K562 (cell line): Measurements from ENCODE around the gene TMED4. TPM values are rescaled to one million over a fixed set of nuclear protein-coding genes. Genes with fewer than 3 reads are reported as not detected.

ENCODE experiments used
- CBX5 ChIP-seq: IDR thresholded peaks from 2 replicates; pipeline ENCODE4 v1.6.1; 2014; ENCODE audit warnings: low read depth, borderline replicate concordance
- DPF2 ChIP-seq: fragments of 450-650 bp; IDR thresholded peaks from 2 replicates; pipeline ENCODE4 v1.6.1; 2016
- EGR1 ChIP-seq: fragments of 450-650 bp; conservative IDR thresholded peaks from 2 replicates; pipeline ENCODE4 v1.6.1; 2017; ENCODE audit warnings: mild to moderate bottlenecking
- GABPB2 ChIP-seq: fragments of 250-450 bp; sonication (Bioruptor Pico); conservative IDR thresholded peaks from 2 replicates; pipeline ENCODE4 v1.5.1; 2021; ENCODE audit warnings: mild to moderate bottlenecking
- HCFC1 ChIP-seq: IDR thresholded peaks from 2 replicates; pipeline ENCODE4 v1.6.1; 2012; ENCODE audit warnings: low read depth, low read length, improper control_type of control experiment
- HLTF ChIP-seq: fragments of 450-650 bp; IDR thresholded peaks from 2 replicates; pipeline ENCODE4 v1.6.1; 2016
- KLF1 ChIP-seq: fragments of 450-650 bp; IDR thresholded peaks from 2 replicates; pipeline ENCODE4 v1.6.1; 2016; ENCODE audit warnings: missing genetic modification characterization, missing compliant biosample characterization
- MAZ ChIP-seq, 2 experiments: fragments of 450-650 bp in 1 of 2; sonication (generic) in 1 of 2; formaldehyde crosslinking; IDR thresholded peaks in 1 of 2; conservative IDR thresholded peaks in 1 of 2; 2 replicates each; pipeline versions ENCODE4 v1.4.0 to v1.5.0; 2020; ENCODE audit warnings: mild to moderate bottlenecking in 1 of 2, missing genetic modification reagents in 1 of 2
- MCM2 ChIP-seq: fragments of 450-650 bp; IDR thresholded peaks from 2 replicates; pipeline ENCODE4 v1.6.1; 2017; ENCODE audit warnings: low read depth, mild to moderate bottlenecking
- NCOA1 ChIP-seq: fragments of 450-650 bp; IDR thresholded peaks from 2 replicates; pipeline ENCODE4 v1.6.1; 2016; ENCODE audit warnings: low read depth
- NR2C2 ChIP-seq, 2 experiments: fragments of 200-800 bp in 1 of 2; sonication (Bioruptor generic) in 1 of 2; sonication (generic) in 1 of 2; formaldehyde crosslinking in 1 of 2; IDR thresholded peaks; 2 replicates each; pipeline versions ENCODE4 v1.6.1 to v1.8.0; 2016 to 2022; ENCODE audit warnings: mild to moderate bottlenecking in 1 of 2, missing compliant biosample characterization in 1 of 2, missing genetic modification characterization in 1 of 2, missing genetic modification reagents in 1 of 2
- POLR2A ChIP-seq: fragments of 450-650 bp; conservative IDR thresholded peaks from 2 replicates; pipeline ENCODE4 v1.6.1; 2016
- RBM14 ChIP-seq: fragments of 200-400 bp; formaldehyde crosslinking; IDR thresholded peaks from 2 replicates; pipeline ENCODE4 v1.6.1; 2018; ENCODE audit warnings: low read depth, mild to moderate bottlenecking, low read length, moderate library complexity, borderline replicate concordance; ENCODE audit not compliant: insufficient read depth
- STAG1 ChIP-seq: sonication (generic); formaldehyde crosslinking; IDR thresholded peaks from 2 replicates; pipeline ENCODE4 v1.5.0; 2020; ENCODE audit warnings: missing genetic modification reagents, borderline replicate concordance
- U2AF2 ChIP-seq: fragments of 200-400 bp; formaldehyde crosslinking; optimal IDR thresholded peaks from 2 replicates; pipeline ENCODE3; 2017; ENCODE audit warnings: low read depth, mild to moderate bottlenecking, low read length
- ZNF212 ChIP-seq: fragments of 450-650 bp; formaldehyde crosslinking; IDR thresholded peaks from 2 replicates; pipeline ENCODE4 v1.4.0; 2020; ENCODE audit warnings: mild to moderate bottlenecking
- ZNF3 ChIP-seq: fragments of 250-450 bp; sonication (Bioruptor Pico); IDR thresholded peaks from 2 replicates; pipeline ENCODE4 v1.5.0; 2021; ENCODE audit warnings: mild to moderate bottlenecking, moderate library complexity
- polyA plus RNA-seq, 8 experiments: library from polyadenylated mRNA; depleted of rRNA in 4 of 8; stranded (reverse) in 5 of 8; unstranded in 3 of 8; fragments of >200 nt; fragmentation: Nextera tagmentation in 2 of 8; fragmentation: Illumina TruSeq in 1 of 8; extraction: Ambion mirVana in 2 of 8; extraction: Trizol in 1 of 8; gene quantifications; 2 replicates each; pipeline versions ENCODE4 v1.2.1 to v1.2.3, GENCODE V29; 2011 to 2014; ENCODE audit warnings: inconsistent platforms in 1 of 8, missing spikeins in 1 of 8
- total RNA-seq, 7 experiments: library from RNA; depleted of rRNA in 6 of 7; stranded (reverse); fragments of >200 nt in 6 of 7; fragmentation: Illumina TruSeq in 2 of 7; extraction: Trizol in 2 of 7; gene quantifications; 2 replicates each; pipeline versions ENCODE4 v1.2.1 to v1.2.3, GENCODE V29; 2011 to 2021; ENCODE audit warnings: low replicate concordance in 1 of 7
- TF ChIP-seq, protein P1 (sequence below): fragments of 450-650 bp; formaldehyde crosslinking; IDR thresholded peaks from 2 replicates; pipeline ENCODE4 v1.4.0; 2020; ENCODE audit warnings: mild to moderate bottlenecking
- TF ChIP-seq, protein P2 (sequence below): fragments of 450-650 bp; IDR thresholded peaks from 2 replicates; pipeline ENCODE4 v1.6.1; 2018; ENCODE audit not compliant: partially characterized antibody
- TF ChIP-seq, protein P3 (sequence below): fragments of 250-450 bp; sonication (Bioruptor Pico); IDR thresholded peaks from 2 replicates; pipeline ENCODE4 v1.8.0; 2022; ENCODE audit warnings: moderate library complexity, mild to moderate bottlenecking, inconsistent platforms

TMED4 gene
- total and polyA plus RNA-seq, 9 of the 15 experiments (the other 6 are each of a cell fraction or from before 2014, with no cell fraction given) = 20.3 to 64.0 (median 42.1) TPM

DNA sequence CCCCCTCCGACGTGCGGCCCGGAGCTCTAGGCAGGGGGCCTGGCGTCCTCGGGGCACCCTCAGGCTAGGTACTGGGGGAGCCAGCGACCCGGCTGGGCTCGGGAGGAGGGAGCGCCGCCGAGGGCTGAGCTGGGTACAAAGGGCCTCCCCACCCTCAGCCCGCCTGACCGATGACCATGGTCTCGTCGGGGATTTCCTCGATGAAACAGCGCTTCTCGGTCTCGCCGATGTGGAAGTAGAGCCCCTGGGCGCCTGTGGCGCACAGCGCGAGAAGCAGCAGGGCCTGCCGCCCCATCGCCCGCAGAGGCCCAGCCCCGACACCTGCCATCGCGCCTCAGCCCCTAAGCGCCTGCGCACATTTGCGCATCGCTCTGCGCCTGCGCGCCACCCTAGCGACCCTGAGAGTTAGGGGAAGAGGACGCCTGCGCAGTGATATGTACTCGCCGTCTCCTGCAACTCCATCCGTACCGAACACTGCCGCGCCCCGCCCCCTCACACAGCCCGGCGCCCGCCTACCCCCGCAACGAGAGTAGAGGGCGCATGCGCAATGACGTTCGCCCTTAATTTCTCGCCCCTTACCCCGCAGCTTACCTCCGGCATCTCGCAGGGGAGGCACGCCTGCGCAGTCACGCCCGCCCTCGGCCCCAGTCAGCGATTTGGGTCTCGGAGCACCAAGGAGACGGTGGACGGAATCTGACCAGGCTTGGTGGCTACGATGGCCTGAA lies at the start of gene TMED4 (continued):
- TF ChIP-seq DPF2 (no peak), STAG1 (no peak), CBX5 (no peak), POLR2A (peak; percentile 90), HLTF (no peak), KLF1 (tag) (no peak), NCOA1 (no peak), MAZ (CRISPR knock-in tag; conservative IDR thresholded peaks at IDR 0.05 in 1 of 2, IDR thresholded peaks at IDR 0.05 in 1 of 2) (peak in 1 of 2 experiments; percentile 75; a peak in 3 of 4 replicates), NR2C2 (CRISPR knock-in tag; IDR thresholded peaks at IDR 0.05) (0 out of 2 replicates have a peak, but pooled peaks have one; percentile 27), NR2C2 (tag; IDR thresholded peaks at IDR 0.05) (peak; percentile 84), GABPB2 (CRISPR knock-in tag) (no peak), ZNF3 (CRISPR knock-in tag) (no peak), U2AF2 (no peak), EGR1 (peak; percentile 96), HCFC1 (no peak; the same call in 1 of the 2 replicates), ZNF212 (CRISPR knock-in tag) (no peak), RBM14 (no peak), MCM2 (no peak)
- TF ChIP-seq, protein P1, sequence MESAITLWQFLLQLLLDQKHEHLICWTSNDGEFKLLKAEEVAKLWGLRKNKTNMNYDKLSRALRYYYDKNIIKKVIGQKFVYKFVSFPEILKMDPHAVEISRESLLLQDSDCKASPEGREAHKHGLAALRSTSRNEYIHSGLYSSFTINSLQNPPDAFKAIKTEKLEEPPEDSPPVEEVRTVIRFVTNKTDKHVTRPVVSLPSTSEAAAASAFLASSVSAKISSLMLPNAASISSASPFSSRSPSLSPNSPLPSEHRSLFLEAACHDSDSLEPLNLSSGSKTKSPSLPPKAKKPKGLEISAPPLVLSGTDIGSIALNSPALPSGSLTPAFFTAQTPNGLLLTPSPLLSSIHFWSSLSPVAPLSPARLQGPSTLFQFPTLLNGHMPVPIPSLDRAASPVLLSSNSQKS (CRISPR knock-in tag) = no peak
- TF ChIP-seq, protein P2, sequence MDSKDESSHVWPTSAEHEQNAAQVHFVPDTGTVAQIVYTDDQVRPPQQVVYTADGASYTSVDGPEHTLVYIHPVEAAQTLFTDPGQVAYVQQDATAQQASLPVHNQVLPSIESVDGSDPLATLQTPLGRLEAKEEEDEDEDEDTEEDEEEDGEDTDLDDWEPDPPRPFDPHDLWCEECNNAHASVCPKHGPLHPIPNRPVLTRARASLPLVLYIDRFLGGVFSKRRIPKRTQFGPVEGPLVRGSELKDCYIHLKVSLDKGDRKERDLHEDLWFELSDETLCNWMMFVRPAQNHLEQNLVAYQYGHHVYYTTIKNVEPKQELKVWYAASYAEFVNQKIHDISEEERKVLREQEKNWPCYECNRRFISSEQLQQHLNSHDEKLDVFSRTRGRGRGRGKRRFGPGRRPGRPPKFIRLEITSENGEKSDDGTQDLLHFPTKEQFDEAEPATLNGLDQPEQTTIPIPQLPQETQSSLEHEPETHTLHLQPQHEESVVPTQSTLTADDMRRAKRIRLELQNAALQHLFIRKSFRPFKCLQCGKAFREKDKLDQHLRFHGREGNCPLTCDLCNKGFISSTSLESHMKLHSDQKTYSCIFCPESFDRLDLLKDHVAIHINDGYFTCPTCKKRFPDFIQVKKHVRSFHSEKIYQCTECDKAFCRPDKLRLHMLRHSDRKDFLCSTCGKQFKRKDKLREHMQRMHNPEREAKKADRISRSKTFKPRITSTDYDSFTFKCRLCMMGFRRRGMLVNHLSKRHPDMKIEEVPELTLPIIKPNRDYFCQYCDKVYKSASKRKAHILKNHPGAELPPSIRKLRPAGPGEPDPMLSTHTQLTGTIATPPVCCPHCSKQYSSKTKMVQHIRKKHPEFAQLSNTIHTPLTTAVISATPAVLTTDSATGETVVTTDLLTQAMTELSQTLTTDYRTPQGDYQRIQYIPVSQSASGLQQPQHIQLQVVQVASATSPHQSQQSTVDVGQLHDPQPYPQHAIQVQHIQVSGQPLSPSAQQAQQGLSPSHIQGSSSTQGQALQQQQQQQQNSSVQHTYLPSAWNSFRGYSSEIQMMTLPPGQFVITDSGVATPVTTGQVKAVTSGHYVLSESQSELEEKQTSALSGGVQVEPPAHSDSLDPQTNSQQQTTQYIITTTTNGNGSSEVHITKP = no peak
- TF ChIP-seq, protein P3, sequence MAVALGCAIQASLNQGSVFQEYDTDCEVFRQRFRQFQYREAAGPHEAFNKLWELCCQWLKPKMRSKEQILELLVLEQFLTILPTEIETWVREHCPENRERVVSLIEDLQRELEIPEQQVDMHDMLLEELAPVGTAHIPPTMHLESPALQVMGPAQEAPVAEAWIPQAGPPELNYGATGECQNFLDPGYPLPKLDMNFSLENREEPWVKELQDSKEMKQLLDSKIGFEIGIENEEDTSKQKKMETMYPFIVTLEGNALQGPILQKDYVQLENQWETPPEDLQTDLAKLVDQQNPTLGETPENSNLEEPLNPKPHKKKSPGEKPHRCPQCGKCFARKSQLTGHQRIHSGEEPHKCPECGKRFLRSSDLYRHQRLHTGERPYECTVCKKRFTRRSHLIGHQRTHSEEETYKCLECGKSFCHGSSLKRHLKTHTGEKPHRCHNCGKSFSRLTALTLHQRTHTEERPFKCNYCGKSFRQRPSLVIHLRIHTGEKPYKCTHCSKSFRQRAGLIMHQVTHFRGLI (CRISPR knock-in tag) = no peak
- TF ChIP-seq, all 486 proteins: peak for 102
